GM23338 (cell line): Measurements from ENCODE around the gene ZNF219. TPM values are rescaled to one million over a fixed set of nuclear protein-coding genes. Genes with fewer than 3 reads are reported as not detected.

Source experiments
- ATAC-seq: fragments of 200-7000 bp; cut with Tn5 transposase; 3 replicates; pipeline ENCODE4 v1.9.1; 2020
- DNase-seq: peaks from one replicate; pipeline ENCODE4 v3.0.0-alpha.2; 2015; ENCODE audit warnings: low spot score
- H2AFZ ChIP-seq: fragments of 200-600 bp; sonication (generic); 2 replicates; pipeline ENCODE4 v1.8.0; 2016; ENCODE audit warnings: antibody characterized with exemption, mild to moderate bottlenecking, moderate library complexity
- H3F3A ChIP-seq: fragments of 200-600 bp; sonication (generic); replicated peaks from 2 replicates; pipeline ENCODE4 v1.8.0; 2017; ENCODE audit warnings: antibody characterized with exemption, mixed run types, low read depth
- H3K27ac ChIP-seq: fragments of 200-600 bp; sonication (generic); 2 replicates; pipeline ENCODE4 v1.6.1; 2016; ENCODE audit warnings: low read depth
- H3K27me3 ChIP-seq: fragments of 200-600 bp; sonication (generic); 2 replicates; pipeline ENCODE4 v1.8.0; 2016; ENCODE audit warnings: mild to moderate bottlenecking, mixed run types, moderate library complexity; ENCODE audit not compliant: insufficient read depth
- H3K36me3 ChIP-seq: fragments of 200-600 bp; sonication (generic); 2 replicates; pipeline ENCODE4 v1.8.0; 2016; ENCODE audit warnings: mild to moderate bottlenecking; ENCODE audit not compliant: insufficient read depth
- H3K4me1 ChIP-seq: fragments of 200-600 bp; sonication (generic); 2 replicates; pipeline ENCODE4 v1.8.0; 2016; ENCODE audit warnings: mild to moderate bottlenecking, moderate library complexity; ENCODE audit not compliant: insufficient read depth
- H3K4me2 ChIP-seq: fragments of 200-600 bp; sonication (generic); 2 replicates; pipeline ENCODE4 v1.7.1; 2017; ENCODE audit warnings: mixed run types
- H3K4me3 ChIP-seq: fragments of 200-600 bp; sonication (generic); 2 replicates; pipeline ENCODE4 v1.6.1; 2016; ENCODE audit warnings: mixed run types
- H3K79me2 ChIP-seq: fragments of 200-600 bp; sonication (generic); replicated peaks from 2 replicates; pipeline ENCODE4 v1.8.0; 2017; ENCODE audit warnings: mild to moderate bottlenecking; ENCODE audit not compliant: insufficient read depth
- H3K9me2 ChIP-seq: fragments of 200-600 bp; sonication (generic); 2 replicates; pipeline ENCODE4 v1.8.0; 2017; ENCODE audit not compliant: insufficient read depth
- H4K20me1 ChIP-seq: fragments of 200-600 bp; sonication (generic); replicated peaks from 2 replicates; pipeline ENCODE4 v1.8.0; 2017; ENCODE audit warnings: mild to moderate bottlenecking; ENCODE audit not compliant: insufficient read depth
- H3K27ac Mint-ChIP-seq: 2 replicates; pipeline ENCODE4 v1.8.0; 2020; ENCODE audit warnings: inconsistent platforms, mild to moderate bottlenecking, moderate library complexity, mixed read lengths
- H3K27me3 Mint-ChIP-seq: 3 replicates; pipeline ENCODE4 v1.8.0; 2022; ENCODE audit warnings: low read depth, mild to moderate bottlenecking, moderate library complexity, mixed read lengths, inconsistent platforms; ENCODE audit not compliant: insufficient read depth, poor library complexity
- H3K36me3 Mint-ChIP-seq: 3 replicates; pipeline ENCODE4 v1.8.0; 2021; ENCODE audit warnings: low read depth, mild to moderate bottlenecking, inconsistent platforms, moderate library complexity, mixed read lengths
- H3K4me1 Mint-ChIP-seq: 3 replicates; pipeline ENCODE4 v1.8.0; 2020; ENCODE audit warnings: mild to moderate bottlenecking, inconsistent platforms, mixed read lengths
- H3K4me3 Mint-ChIP-seq: 3 replicates; pipeline ENCODE4 v1.8.0; 2021; ENCODE audit warnings: moderate library complexity, mild to moderate bottlenecking, inconsistent platforms, mixed read lengths
- H3K9me3 Mint-ChIP-seq: 3 replicates; pipeline ENCODE4 v1.8.0; 2020; ENCODE audit warnings: moderate library complexity, mild to moderate bottlenecking, inconsistent platforms, mixed read lengths
- CREB1 ChIP-seq: fragments of 250-450 bp; sonication (Bioruptor Pico); IDR thresholded peaks from 2 replicates; pipeline ENCODE4 v1.5.0; 2020; ENCODE audit warnings: low read depth, mild to moderate bottlenecking, moderate library complexity
- CTCF ChIP-seq, 2 experiments: fragments of 200-600 bp in 1 of 2; sonication (generic) in 1 of 2; conservative IDR thresholded peaks; 2 replicates each; pipeline versions ENCODE4 v1.5.1 to v1.6.1; 2016 to 2017; ENCODE audit warnings: antibody characterized with exemption in 2 of 2, low read depth in 2 of 2, mild to moderate bottlenecking in 2 of 2, moderate library complexity in 1 of 2
- EZH2 ChIP-seq: fragments of 200-600 bp; sonication (generic); IDR thresholded peaks from one replicate; pipeline ENCODE4 v1.8.0; 2017; ENCODE audit warnings: antibody characterized with exemption, mild to moderate bottlenecking, low read depth; ENCODE audit not compliant: unreplicated experiment
- EZH2phosphoT487 ChIP-seq: fragments of 200-600 bp; sonication (generic); IDR thresholded peaks from one replicate; pipeline ENCODE4 v1.8.1; 2018; ENCODE audit warnings: antibody characterized with exemption; ENCODE audit not compliant: unreplicated experiment
- JUNB ChIP-seq: IDR thresholded peaks from one replicate; pipeline ENCODE4 v1.6.1; 2016; ENCODE audit warnings: antibody characterized with exemption; ENCODE audit not compliant: unreplicated experiment
- NANOG ChIP-seq: IDR thresholded peaks from 2 replicates; pipeline ENCODE4 v1.6.1; 2016; ENCODE audit warnings: antibody characterized with exemption, borderline replicate concordance
- REST ChIP-seq: IDR thresholded peaks from one replicate; pipeline ENCODE4 v1.6.1; 2018; ENCODE audit warnings: antibody characterized with exemption; ENCODE audit not compliant: unreplicated experiment
- STAT1 ChIP-seq: IDR thresholded peaks from one replicate; pipeline ENCODE4 v1.6.1; 2016; ENCODE audit warnings: antibody characterized with exemption; ENCODE audit not compliant: unreplicated experiment
- ZNF331 ChIP-seq: fragments of 250-450 bp; sonication (Bioruptor Pico); IDR thresholded peaks from 2 replicates; pipeline ENCODE4 v1.5.0; 2020; ENCODE audit warnings: low read depth, mild to moderate bottlenecking, moderate library complexity
- polyA plus RNA-seq: library from polyadenylated mRNA; unstranded; fragments of >200 nt; fragmentation: Nextera tagmentation; extraction: Ambion mirVana; gene quantifications from 2 replicates; pipeline ENCODE4 v1.2.1, GENCODE V29; 2016
- total RNA-seq: library from RNA; depleted of rRNA; stranded (reverse); fragments of >200 nt; shearing (Covaris generic); gene quantifications from 2 replicates; pipeline ENCODE4 v1.2.3, GENCODE V29; 2014
- TF ChIP-seq, protein P1 (sequence below): IDR thresholded peaks from 2 replicates; pipeline ENCODE4 v1.6.1; 2016; ENCODE audit warnings: antibody characterized with exemption
- TF ChIP-seq, protein P2 (sequence below): fragments of 250-450 bp; sonication (Bioruptor Pico); IDR thresholded peaks from 2 replicates; pipeline ENCODE4 v1.5.0; 2020; ENCODE audit warnings: mild to moderate bottlenecking, moderate library complexity

The ZNF219 gene
- total and polyA plus RNA-seq, 2 experiments from 2014 or later = 37.7 to 153 TPM

DNA sequence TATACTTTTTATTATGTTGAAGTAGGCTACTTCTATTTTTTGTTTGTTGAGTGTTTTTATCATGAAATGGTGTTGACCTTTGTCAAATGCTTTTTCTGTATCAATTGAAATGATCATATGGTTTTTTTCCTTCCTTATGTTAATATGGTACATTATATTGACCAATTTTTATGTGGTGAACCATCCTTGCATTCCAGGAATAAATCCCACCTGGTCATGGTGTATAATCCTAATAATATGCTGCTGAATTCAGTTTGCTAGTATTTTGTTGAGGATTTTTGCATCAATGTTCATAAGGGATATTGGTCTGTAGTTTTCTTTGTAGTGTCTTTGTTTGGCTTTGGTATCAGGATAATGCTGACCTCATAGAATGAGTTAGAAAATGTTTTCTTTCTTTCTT lies 47.0 kb upstream of the ZNF219 start (continued):
- no peak for TF ChIP-seq REST
- no peak for TF ChIP-seq EZH2
- TF ChIP-seq, protein P1, sequence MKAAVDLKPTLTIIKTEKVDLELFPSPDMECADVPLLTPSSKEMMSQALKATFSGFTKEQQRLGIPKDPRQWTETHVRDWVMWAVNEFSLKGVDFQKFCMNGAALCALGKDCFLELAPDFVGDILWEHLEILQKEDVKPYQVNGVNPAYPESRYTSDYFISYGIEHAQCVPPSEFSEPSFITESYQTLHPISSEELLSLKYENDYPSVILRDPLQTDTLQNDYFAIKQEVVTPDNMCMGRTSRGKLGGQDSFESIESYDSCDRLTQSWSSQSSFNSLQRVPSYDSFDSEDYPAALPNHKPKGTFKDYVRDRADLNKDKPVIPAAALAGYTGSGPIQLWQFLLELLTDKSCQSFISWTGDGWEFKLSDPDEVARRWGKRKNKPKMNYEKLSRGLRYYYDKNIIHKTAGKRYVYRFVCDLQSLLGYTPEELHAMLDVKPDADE = no peak
- no peak for TF ChIP-seq JUNB

GRCh38 chr14:21142357-21142756 lies 43.9 kb upstream of the ZNF219 start:
- no peak overlapping the region for H3K4me3 Mint-ChIP-seq
- H3K4me1 Mint-ChIP-seq = no peaks in the 10 kb centered on the region
- no peaks in the 10 kb centered on the region for H3K36me3 Mint-ChIP-seq
- Histone ChIP-seq H4K20me1 (no peaks in the 10 kb centered on the region), H3K36me3 (no peaks in the 10 kb centered on the region), H2AFZ (no peak overlapping the region), H3K27me3 (no peaks in the 10 kb centered on the region), H3K4me1 (no peaks in the 10 kb centered on the region), H3K27ac (no peak overlapping the region), H3K79me2 (no peaks in the 10 kb centered on the region), H3K4me2 (no peak overlapping the region), H3K4me3 (no peak overlapping the region), H3F3A (no peaks in the 10 kb centered on the region), H3K9me2 (peaks cover 3% of the 10 kb centered on the region; the same call in 1 of the 2 replicates)
- no peak overlapping the region for H3K27ac Mint-ChIP-seq
- ATAC-seq = no peak
- H3K27me3 Mint-ChIP-seq = no peaks in the 10 kb centered on the region
- no peak for DNase-seq
- H3K9me3 Mint-ChIP-seq = peaks cover 7% of the 10 kb centered on the region; the same call in 2 of the 3 replicates
- TF ChIP-seq EZH2 (no peak), ZNF331 (CRISPR knock-in tag) (no peak), NANOG (no peak), CTCF (conservative IDR thresholded peaks at IDR 0.05; ENCODE audit: low read depth in 2 of 2) (no peak), CREB1 (CRISPR knock-in tag) (no peak), EZH2phosphoT487 (no peak), STAT1 (no peak)
- TF ChIP-seq, protein P2, sequence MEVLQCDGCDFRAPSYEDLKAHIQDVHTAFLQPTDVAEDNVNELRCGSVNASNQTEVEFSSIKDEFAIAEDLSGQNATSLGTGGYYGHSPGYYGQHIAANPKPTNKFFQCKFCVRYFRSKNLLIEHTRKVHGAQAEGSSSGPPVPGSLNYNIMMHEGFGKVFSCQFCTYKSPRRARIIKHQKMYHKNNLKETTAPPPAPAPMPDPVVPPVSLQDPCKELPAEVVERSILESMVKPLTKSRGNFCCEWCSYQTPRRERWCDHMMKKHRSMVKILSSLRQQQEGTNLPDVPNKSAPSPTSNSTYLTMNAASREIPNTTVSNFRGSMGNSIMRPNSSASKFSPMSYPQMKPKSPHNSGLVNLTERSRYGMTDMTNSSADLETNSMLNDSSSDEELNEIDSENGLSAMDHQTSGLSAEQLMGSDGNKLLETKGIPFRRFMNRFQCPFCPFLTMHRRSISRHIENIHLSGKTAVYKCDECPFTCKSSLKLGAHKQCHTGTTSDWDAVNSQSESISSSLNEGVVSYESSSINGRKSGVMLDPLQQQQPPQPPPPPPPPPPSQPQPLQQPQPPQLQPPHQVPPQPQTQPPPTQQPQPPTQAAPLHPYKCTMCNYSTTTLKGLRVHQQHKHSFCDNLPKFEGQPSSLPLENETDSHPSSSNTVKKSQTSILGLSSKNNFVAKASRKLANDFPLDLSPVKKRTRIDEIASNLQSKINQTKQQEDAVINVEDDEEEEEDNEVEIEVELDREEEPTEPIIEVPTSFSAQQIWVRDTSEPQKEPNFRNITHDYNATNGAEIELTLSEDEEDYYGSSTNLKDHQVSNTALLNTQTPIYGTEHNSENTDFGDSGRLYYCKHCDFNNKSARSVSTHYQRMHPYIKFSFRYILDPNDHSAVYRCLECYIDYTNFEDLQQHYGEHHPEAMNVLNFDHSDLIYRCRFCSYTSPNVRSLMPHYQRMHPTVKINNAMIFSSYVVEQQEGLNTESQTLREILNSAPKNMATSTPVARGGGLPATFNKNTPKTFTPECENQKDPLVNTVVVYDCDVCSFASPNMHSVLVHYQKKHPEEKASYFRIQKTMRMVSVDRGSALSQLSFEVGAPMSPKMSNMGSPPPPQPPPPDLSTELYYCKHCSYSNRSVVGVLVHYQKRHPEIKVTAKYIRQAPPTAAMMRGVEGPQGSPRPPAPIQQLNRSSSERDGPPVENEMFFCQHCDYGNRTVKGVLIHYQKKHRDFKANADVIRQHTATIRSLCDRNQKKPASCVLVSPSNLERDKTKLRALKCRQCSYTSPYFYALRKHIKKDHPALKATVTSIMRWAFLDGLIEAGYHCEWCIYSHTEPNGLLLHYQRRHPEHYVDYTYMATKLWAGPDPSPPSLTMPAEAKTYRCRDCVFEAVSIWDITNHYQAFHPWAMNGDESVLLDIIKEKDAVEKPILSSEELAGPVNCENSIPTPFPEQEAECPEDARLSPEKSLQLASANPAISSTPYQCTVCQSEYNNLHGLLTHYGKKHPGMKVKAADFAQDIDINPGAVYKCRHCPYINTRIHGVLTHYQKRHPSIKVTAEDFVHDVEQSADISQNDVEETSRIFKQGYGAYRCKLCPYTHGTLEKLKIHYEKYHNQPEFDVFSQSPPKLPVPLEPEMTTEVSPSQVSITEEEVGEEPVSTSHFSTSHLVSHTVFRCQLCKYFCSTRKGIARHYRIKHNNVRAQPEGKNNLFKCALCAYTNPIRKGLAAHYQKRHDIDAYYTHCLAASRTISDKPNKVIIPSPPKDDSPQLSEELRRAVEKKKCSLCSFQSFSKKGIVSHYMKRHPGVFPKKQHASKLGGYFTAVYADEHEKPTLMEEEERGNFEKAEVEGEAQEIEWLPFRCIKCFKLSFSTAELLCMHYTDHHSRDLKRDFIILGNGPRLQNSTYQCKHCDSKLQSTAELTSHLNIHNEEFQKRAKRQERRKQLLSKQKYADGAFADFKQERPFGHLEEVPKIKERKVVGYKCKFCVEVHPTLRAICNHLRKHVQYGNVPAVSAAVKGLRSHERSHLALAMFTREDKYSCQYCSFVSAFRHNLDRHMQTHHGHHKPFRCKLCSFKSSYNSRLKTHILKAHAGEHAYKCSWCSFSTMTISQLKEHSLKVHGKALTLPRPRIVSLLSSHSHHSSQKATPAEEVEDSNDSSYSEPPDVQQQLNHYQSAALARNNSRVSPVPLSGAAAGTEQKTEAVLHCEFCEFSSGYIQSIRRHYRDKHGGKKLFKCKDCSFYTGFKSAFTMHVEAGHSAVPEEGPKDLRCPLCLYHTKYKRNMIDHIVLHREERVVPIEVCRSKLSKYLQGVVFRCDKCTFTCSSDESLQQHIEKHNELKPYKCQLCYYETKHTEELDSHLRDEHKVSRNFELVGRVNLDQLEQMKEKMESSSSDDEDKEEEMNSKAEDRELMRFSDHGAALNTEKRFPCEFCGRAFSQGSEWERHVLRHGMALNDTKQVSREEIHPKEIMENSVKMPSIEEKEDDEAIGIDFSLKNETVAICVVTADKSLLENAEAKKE (CRISPR knock-in tag) = no peak
